Endothelial cell of umbilical vein (primary cell): ENCODE measurements around the gene REM1.

Experiments used
- EZH2 ChIP-seq: IDR thresholded peaks from 2 replicates; pipeline ENCODE4 v1.6.1; 2012; ENCODE audit warnings: borderline replicate concordance, low read depth, mild to moderate bottlenecking, moderate library complexity, low read length, inconsistent platforms; ENCODE audit not compliant: severe bottlenecking
- FOS ChIP-seq: IDR thresholded peaks from 2 replicates; pipeline ENCODE4 v1.6.1; 2011; ENCODE audit warnings: mild to moderate bottlenecking, low read length, moderate library complexity, borderline replicate concordance; ENCODE audit not compliant: insufficient read depth
- MYC ChIP-seq: IDR thresholded peaks from one replicate; pipeline ENCODE4 v1.6.1; 2011; ENCODE audit warnings: mild to moderate bottlenecking, low read depth, low read length
- POLR2A ChIP-seq: IDR thresholded peaks from 2 replicates; pipeline ENCODE4 v1.6.1; 2012; ENCODE audit warnings: low read depth, mild to moderate bottlenecking, control low read depth, low read length
- POLR2AphosphoS5 ChIP-seq: IDR thresholded peaks from 2 replicates; pipeline ENCODE4 v1.6.1; 2012; ENCODE audit warnings: low read depth, mild to moderate bottlenecking, control low read depth, low read length, moderate library complexity; ENCODE audit not compliant: insufficient read depth
- TF ChIP-seq, protein P1 (sequence below), 2 donors: IDR thresholded peaks; 1 replicate in 1 of 2; 2 replicates in 1 of 2; pipeline ENCODE4 v1.5.1; 2011; ENCODE audit warnings: low read length in 2 of 2, mild to moderate bottlenecking in 2 of 2, moderate library complexity in 2 of 2, control low read depth in 1 of 2, inconsistent platforms in 1 of 2, low read depth in 1 of 2; ENCODE audit not compliant: insufficient read depth in 1 of 2; ENCODE audit errors: extremely low read depth in 1 of 2
- TF ChIP-seq, protein P2 (sequence below): IDR thresholded peaks from 2 replicates; pipeline ENCODE4 v1.6.1; 2011; ENCODE audit not compliant: insufficient read depth, insufficient read length

DNA sequence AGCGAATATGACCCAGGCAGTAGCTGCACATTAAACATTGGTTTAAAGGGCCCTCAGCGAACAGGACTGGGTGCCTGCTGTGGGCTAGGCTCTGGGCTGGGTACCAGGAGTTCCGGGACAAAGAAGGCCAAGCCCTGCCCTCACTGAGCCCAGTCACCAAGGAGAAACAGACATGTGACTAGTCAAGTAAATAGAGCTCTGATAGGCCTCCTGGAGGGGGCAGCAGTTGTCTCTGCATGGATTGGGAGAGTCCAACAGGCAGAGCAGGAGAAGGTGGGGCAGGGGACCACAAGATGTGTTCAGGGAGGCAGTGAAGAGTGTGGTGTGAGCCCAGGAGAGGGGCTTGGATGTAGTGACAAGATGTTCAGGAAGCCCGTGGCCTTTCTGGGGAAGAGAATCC lies 42.3 kb downstream of the REM1 start:
- TF ChIP-seq, protein P1, sequence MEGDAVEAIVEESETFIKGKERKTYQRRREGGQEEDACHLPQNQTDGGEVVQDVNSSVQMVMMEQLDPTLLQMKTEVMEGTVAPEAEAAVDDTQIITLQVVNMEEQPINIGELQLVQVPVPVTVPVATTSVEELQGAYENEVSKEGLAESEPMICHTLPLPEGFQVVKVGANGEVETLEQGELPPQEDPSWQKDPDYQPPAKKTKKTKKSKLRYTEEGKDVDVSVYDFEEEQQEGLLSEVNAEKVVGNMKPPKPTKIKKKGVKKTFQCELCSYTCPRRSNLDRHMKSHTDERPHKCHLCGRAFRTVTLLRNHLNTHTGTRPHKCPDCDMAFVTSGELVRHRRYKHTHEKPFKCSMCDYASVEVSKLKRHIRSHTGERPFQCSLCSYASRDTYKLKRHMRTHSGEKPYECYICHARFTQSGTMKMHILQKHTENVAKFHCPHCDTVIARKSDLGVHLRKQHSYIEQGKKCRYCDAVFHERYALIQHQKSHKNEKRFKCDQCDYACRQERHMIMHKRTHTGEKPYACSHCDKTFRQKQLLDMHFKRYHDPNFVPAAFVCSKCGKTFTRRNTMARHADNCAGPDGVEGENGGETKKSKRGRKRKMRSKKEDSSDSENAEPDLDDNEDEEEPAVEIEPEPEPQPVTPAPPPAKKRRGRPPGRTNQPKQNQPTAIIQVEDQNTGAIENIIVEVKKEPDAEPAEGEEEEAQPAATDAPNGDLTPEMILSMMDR (IDR thresholded peaks at IDR 0.05; ENCODE audit: extremely low read depth in 1 of 2, insufficient read depth in 1 of 2, low read depth in 1 of 2, low read length in 2 of 2): peak; percentile 29 to 48
- TF ChIP-seq, protein P2, sequence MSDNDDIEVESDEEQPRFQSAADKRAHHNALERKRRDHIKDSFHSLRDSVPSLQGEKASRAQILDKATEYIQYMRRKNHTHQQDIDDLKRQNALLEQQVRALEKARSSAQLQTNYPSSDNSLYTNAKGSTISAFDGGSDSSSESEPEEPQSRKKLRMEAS: no peak
- TF ChIP-seq EZH2 (no peak), MYC (no peak), POLR2AphosphoS5 (no peak), FOS (no peak), POLR2A (no peak)
